Measurements from ENCODE around the gene MC3R. TPM values are rescaled to one million over a fixed set of nuclear protein-coding genes. Genes with fewer than 3 reads are reported as not detected.

Gene MC3R
- total RNA-seq, 1 experiment from 2014 or later = not detected

DNA sequence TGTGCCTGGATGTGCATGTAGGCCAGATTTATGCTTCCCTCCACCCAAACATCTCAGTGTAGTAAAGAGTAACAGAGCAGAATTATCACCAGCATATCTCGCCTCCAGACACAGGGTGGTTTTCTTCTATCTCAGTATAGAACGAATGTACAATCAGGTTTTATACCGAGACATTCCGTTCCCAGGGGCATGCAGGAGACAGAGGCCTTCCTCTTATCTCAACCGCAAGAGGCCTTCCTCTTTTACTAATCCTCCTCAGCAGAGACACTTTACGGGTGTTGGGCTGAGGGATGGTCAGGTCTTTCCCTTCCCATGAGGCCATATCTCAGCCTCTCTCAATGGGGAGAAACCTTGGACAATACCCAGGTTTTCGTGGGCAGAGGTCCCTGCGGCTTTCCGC, 36.4 kb upstream of the MC3R start:
- peaks cover 10% of the 10 kb centered on the region for H3K27me3 Mint-ChIP-seq (ENCODE audit: low read depth)
- Histone ChIP-seq H3K23me2 (ENCODE audit: insufficient read length, low read depth, low read length, poor library complexity, severe bottlenecking) (no peaks in the 10 kb centered on the region), H3K9me3 (ENCODE audit: control insufficient read depth, low read depth, low read length) (peaks cover 83% of the 10 kb centered on the region), H2AFZ (ENCODE audit: low read length) (no peak overlapping the region), H3T11ph (ENCODE audit: low read length) (no peak overlapping the region), H3K23ac (ENCODE audit: insufficient read length, low read depth, low read length) (no peak overlapping the region), H2BK5ac (ENCODE audit: insufficient read length, low read length) (no peak overlapping the region), H3K4me2 (ENCODE audit: insufficient read depth, insufficient read length, low read length) (no peak overlapping the region), H4K91ac (ENCODE audit: insufficient read length, low read depth, low read length) (no peak overlapping the region), H3K27ac (ENCODE audit: insufficient read length, low read depth, low read length) (no peak overlapping the region), H3K9ac (ENCODE audit: extremely low read depth, insufficient read length, low read length) (no peak overlapping the region), H3K56ac (ENCODE audit: insufficient read length, low read depth, low read length) (no peak overlapping the region), H4K20me1 (ENCODE audit: control insufficient read depth, insufficient read depth, insufficient read length) (no peaks in the 10 kb centered on the region), H4K5ac (ENCODE audit: insufficient read length, low read depth, low read length) (no peak overlapping the region), H4K8ac (replicated peaks; ENCODE audit: insufficient read length, low read depth, low read length) (no peak overlapping the region), H3K27me3 (ENCODE audit: insufficient read depth, low read length) (no peaks in the 10 kb centered on the region), H2AK5ac (ENCODE audit: insufficient read length, low read length) (no peak overlapping the region), H3K4me1 (ENCODE audit: insufficient read depth, low read length) (no peaks in the 10 kb centered on the region), H3K79me2 (ENCODE audit: insufficient read depth, low read length) (no peaks in the 10 kb centered on the region), H3K18ac (ENCODE audit: insufficient read length, low read depth, low read length) (no peak overlapping the region), H3K79me1 (ENCODE audit: insufficient read depth, low read depth, low read length, poor library complexity, severe bottlenecking) (no peaks in the 10 kb centered on the region), H2BK20ac (ENCODE audit: low read depth, low read length, poor library complexity, severe bottlenecking) (no peak overlapping the region), H2BK12ac (ENCODE audit: insufficient read length, low read depth, low read length) (no peak overlapping the region), H2BK120ac (ENCODE audit: low read depth, low read length, poor library complexity, severe bottlenecking) (no peak overlapping the region), H2BK15ac (ENCODE audit: low read depth, low read length) (no peak overlapping the region), H3K14ac (ENCODE audit: insufficient read depth, low read length) (no peak overlapping the region), H3K4ac (ENCODE audit: low read depth, low read length) (no peak overlapping the region)
- H3K27ac Mint-ChIP-seq = no peak overlapping the region
- H3K4me3 Mint-ChIP-seq = no peak overlapping the region
- no CpG with 5 or more reads among the region's 9 CpGs for WGBS (ENCODE audit: extremely low coverage, insufficient read length, low lambda C conversion rate)
- peaks cover 91 to 98% of the 10 kb centered on the region in 2 experiments for H3K9me3 Mint-ChIP-seq
- H3K4me1 Mint-ChIP-seq = no peaks in the 10 kb centered on the region
- DNase-seq = no peak
- TF ChIP-seq, protein P1, sequence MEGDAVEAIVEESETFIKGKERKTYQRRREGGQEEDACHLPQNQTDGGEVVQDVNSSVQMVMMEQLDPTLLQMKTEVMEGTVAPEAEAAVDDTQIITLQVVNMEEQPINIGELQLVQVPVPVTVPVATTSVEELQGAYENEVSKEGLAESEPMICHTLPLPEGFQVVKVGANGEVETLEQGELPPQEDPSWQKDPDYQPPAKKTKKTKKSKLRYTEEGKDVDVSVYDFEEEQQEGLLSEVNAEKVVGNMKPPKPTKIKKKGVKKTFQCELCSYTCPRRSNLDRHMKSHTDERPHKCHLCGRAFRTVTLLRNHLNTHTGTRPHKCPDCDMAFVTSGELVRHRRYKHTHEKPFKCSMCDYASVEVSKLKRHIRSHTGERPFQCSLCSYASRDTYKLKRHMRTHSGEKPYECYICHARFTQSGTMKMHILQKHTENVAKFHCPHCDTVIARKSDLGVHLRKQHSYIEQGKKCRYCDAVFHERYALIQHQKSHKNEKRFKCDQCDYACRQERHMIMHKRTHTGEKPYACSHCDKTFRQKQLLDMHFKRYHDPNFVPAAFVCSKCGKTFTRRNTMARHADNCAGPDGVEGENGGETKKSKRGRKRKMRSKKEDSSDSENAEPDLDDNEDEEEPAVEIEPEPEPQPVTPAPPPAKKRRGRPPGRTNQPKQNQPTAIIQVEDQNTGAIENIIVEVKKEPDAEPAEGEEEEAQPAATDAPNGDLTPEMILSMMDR (conservative IDR thresholded peaks at IDR 0.05) = no peak
- H3K36me3 Mint-ChIP-seq (ENCODE audit: insufficient read depth in 1 of 3, low read depth in 3 of 3) = peaks cover 15 to 39% (median 15%) of the 10 kb centered on the region in 3 experiments; a peak in 6 of 7 replicates

Measured in H9 (cell line).